Endodermal cell (in vitro differentiated cells): ENCODE data around the gene C16orf74. TPM values are rescaled to one million over a fixed set of nuclear protein-coding genes. Genes with fewer than 3 reads are reported as not detected.
A peak's percentile ranks its signal among the peaks of the same experiment; 100 is the strongest.

Experiments
- DNase-seq: peaks from one replicate; pipeline ENCODE4 v3.0.0-alpha.2; 2017
- H3K27ac ChIP-seq: 2 replicates; pipeline ENCODE4 v1.5.1; 2013; ENCODE audit warnings: mild to moderate bottlenecking, low read depth, low read length, moderate library complexity
- H3K27me3 ChIP-seq: 2 replicates; pipeline ENCODE4 v1.6.1; 2013; ENCODE audit warnings: mild to moderate bottlenecking, low read length, moderate library complexity; ENCODE audit not compliant: insufficient read depth, control insufficient read depth, poor library complexity, severe bottlenecking
- H3K36me3 ChIP-seq: 2 replicates; pipeline ENCODE4 v1.7.0; 2013; ENCODE audit warnings: mild to moderate bottlenecking, low read length, moderate library complexity; ENCODE audit not compliant: control insufficient read depth, insufficient read depth
- H3K4me1 ChIP-seq: one replicate; pipeline ENCODE4 v1.7.0; 2013; ENCODE audit warnings: low read length; ENCODE audit not compliant: control insufficient read depth, insufficient read depth
- H3K4me3 ChIP-seq: 2 replicates; pipeline ENCODE4 v1.5.1; 2013; ENCODE audit warnings: mild to moderate bottlenecking, low read length, moderate library complexity
- H3K9ac ChIP-seq: 2 replicates; pipeline ENCODE4 v1.6.1; 2013; ENCODE audit warnings: mild to moderate bottlenecking, low read length, moderate library complexity; ENCODE audit not compliant: poor library complexity, severe bottlenecking; ENCODE audit errors: extremely low read depth
- H3K9me3 ChIP-seq: 2 replicates; pipeline ENCODE4 v1.6.1; 2013; ENCODE audit warnings: mild to moderate bottlenecking, low read length, moderate library complexity; ENCODE audit not compliant: control insufficient read depth
- H3K27ac Mint-ChIP-seq: 2 replicates; pipeline ENCODE4 v1.8.0; 2020; ENCODE audit warnings: mixed read lengths
- H3K27me3 Mint-ChIP-seq: 2 replicates; pipeline ENCODE4 v1.8.0; 2021; ENCODE audit warnings: mild to moderate bottlenecking, mixed read lengths; ENCODE audit not compliant: insufficient read depth
- H3K36me3 Mint-ChIP-seq: 2 replicates; pipeline ENCODE4 v1.8.0; 2020; ENCODE audit warnings: low read depth, mixed read lengths
- H3K4me1 Mint-ChIP-seq: 2 replicates; pipeline ENCODE4 v1.8.0; 2020; ENCODE audit warnings: mixed read lengths
- H3K4me3 Mint-ChIP-seq: 2 replicates; pipeline ENCODE4 v1.8.0; 2020; ENCODE audit warnings: mild to moderate bottlenecking, moderate library complexity, mixed read lengths
- H3K9me3 Mint-ChIP-seq: 2 replicates; pipeline ENCODE4 v1.8.0; 2020; ENCODE audit warnings: mild to moderate bottlenecking, mixed read lengths
- CTCF ChIP-seq: fragments of 200-600 bp; sonication (generic); conservative IDR thresholded peaks from 2 replicates; pipeline ENCODE4 v1.5.0; 2021; ENCODE audit warnings: antibody characterized with exemption, mild to moderate bottlenecking
- WGBS, 2 experiments: methylation state at CpG; one replicate each; pipeline versions ENCODE4 v1.1.5 to v1.1.7; 2013; ENCODE audit warnings: missing lambda C conversion rate in 2 of 2, mixed read lengths in 1 of 2; ENCODE audit not compliant: insufficient coverage in 1 of 2, insufficient read length in 1 of 2; 5-methylcytosine and 5-hydroxymethylcytosine counted together
- total RNA-seq, 2 donors: library from RNA; stranded (reverse); fragmentation: NEBNext Ultra II Directional in 1 of 2; extraction: Animal tissue kit (Norgen Biotek cat#: 25700) in 1 of 2; gene quantifications; 2 replicates in 1 of 2; 3 replicates in 1 of 2; pipeline ENCODE4 v1.2.1, GENCODE V29; 2021

Gene C16orf74
- total RNA-seq, 2 donors from 2014 or later, result 3.6 to 7.4 TPM

DNA sequence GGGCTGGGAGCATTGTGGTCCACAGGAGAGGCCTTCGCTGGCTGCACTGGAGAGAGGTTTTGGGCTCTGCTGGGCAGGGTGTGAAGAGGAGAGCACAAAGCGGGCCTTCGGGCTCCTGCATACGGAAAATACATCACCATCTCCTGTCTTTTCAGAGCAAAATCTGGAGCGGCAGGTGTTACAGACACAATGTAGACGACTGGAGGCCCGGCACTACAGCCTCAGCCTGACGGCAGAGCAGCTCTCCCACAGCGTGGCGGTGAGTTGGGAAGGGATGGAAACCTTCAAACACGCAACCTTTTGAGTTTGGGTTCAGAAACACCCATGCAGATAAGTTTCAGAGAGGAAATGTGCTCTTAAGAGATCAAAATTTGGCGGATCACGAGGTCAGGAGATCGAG, 80.1 kb downstream of the C16orf74 start:
- Histone ChIP-seq H3K27ac (no peak overlapping the region), H3K9me3 (no peaks in the 10 kb centered on the region), H3K36me3 (peaks cover 95% of the 10 kb centered on the region), H3K4me3 (no peak overlapping the region), H3K4me1 (no peaks in the 10 kb centered on the region), H3K9ac (no peak overlapping the region), H3K27me3 (no peaks in the 10 kb centered on the region)
- WGBS, 2 experiments, result 96 to 98% methylated on average over 11 to 14 of the region's 14 CpGs
- TF ChIP-seq CTCF, result no peak
- peak overlapping the region; percentile 50 for H3K27ac Mint-ChIP-seq
- no peaks in the 10 kb centered on the region for H3K27me3 Mint-ChIP-seq
- no peaks in the 10 kb centered on the region for H3K4me1 Mint-ChIP-seq
- peaks cover 87% of the 10 kb centered on the region for H3K36me3 Mint-ChIP-seq
- no peak for DNase-seq
- H3K9me3 Mint-ChIP-seq, result no peaks in the 10 kb centered on the region
- no peak overlapping the region for H3K4me3 Mint-ChIP-seq

- Histone ChIP-seq H3K9me3 (no peaks in the 10 kb centered on the region), H3K9ac (no peak overlapping the region), H3K36me3 (peaks cover 95% of the 10 kb centered on the region), H3K4me3 (no peak overlapping the region), H3K27me3 (no peaks in the 10 kb centered on the region), H3K4me1 (no peaks in the 10 kb centered on the region), H3K27ac (no peak overlapping the region)
- no peaks in the 10 kb centered on the region for H3K4me1 Mint-ChIP-seq
- H3K27me3 Mint-ChIP-seq, result no peaks in the 10 kb centered on the region
- H3K27ac Mint-ChIP-seq, result no peak overlapping the region
- no peak overlapping the region for H3K4me3 Mint-ChIP-seq
- DNase-seq, result no peak
- TF ChIP-seq CTCF, result no peak
- H3K36me3 Mint-ChIP-seq, result peaks cover 87% of the 10 kb centered on the region
- H3K9me3 Mint-ChIP-seq, result no peaks in the 10 kb centered on the region
- WGBS, 2 experiments, result 95 to 96% methylated on average over 10 of the region's 10 CpGs
Observed at GRCh38 chr16:85668676-85669424, 82.0 kb downstream of the C16orf74 start.

GRCh38 chr16:85667841-85668413, 83.0 kb downstream of the C16orf74 start:
- WGBS, 2 experiments, result 97 to 100% methylated on average over 6 to 16 of the region's 16 CpGs
- Mint-ChIP-seq H3K27me3 (no peaks in the 10 kb centered on the region), H3K36me3 (peaks cover 89% of the 10 kb centered on the region), H3K4me3 (no peak overlapping the region), H3K27ac (peak overlapping the region; percentile 52), H3K9me3 (no peaks in the 10 kb centered on the region), H3K4me1 (no peaks in the 10 kb centered on the region)
- Histone ChIP-seq H3K4me1 (no peaks in the 10 kb centered on the region), H3K36me3 (peaks cover 95% of the 10 kb centered on the region), H3K9me3 (no peaks in the 10 kb centered on the region), H3K4me3 (no peak overlapping the region), H3K27ac (no peak overlapping the region), H3K27me3 (no peaks in the 10 kb centered on the region), H3K9ac (no peak overlapping the region)
- no peak for DNase-seq
- no peak for TF ChIP-seq CTCF
